AG09309 (cell line): ENCODE data around the gene TUBB4B.

Source experiments
- DNase-seq: peaks from one replicate; pipeline ENCODE4 v3.0.0-alpha.2; 2010; ENCODE audit warnings: low read depth
- H3K4me3 ChIP-seq: 2 replicates; pipeline ENCODE4 v1.5.1; 2011; ENCODE audit warnings: mild to moderate bottlenecking, low read depth, low read length, moderate library complexity; ENCODE audit not compliant: control insufficient read depth
- CTCF ChIP-seq: IDR thresholded peaks from 2 replicates; pipeline ENCODE4 v1.5.1; 2011; ENCODE audit warnings: mild to moderate bottlenecking, low read depth, low read length, inconsistent platforms; ENCODE audit not compliant: insufficient read depth, control insufficient read depth; ENCODE audit errors: missing control alignments

TUBB4B gene

DNA sequence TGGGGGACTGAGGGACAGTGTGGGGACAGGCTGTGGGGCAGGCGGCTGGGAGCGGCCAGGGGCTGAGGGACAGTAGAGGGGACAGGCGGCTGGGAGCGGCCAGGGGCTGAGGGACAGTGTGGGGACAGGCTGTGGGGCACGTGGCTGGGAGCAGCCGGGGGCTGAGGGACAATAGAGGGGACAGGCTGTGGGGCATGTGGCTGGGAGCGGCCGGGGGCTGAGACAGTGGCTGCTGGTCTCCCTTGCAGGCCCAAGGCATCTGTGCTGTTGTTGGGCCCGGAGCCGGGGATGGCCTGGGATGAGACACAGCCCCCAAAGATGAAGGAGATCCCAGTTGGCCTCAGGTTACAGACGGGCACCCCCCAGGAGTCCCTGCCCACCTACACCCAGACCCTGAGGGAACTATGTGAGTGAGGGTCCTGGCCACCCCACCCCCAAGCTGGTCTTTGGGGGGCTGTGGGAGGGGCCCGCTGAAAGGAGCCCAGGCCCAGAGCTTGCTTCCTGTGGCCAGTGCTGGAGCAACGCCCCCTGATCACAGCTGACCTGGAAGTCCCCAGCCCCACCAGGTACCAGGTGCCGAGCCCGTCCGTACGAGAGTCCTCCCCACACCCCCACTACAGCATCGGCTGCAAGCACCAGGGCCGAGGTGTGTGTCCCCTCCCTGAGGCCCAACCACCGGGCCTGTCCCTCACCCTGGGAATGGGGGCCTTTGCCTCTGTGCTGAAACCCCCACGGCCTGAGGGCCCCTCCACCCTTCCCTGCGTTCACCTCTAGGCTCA is 10.6 kb downstream of the TUBB4B start:
- TF ChIP-seq CTCF: no peak
- H3K4me3 ChIP-seq: no peak overlapping the region
- no peak for DNase-seq

DNA sequence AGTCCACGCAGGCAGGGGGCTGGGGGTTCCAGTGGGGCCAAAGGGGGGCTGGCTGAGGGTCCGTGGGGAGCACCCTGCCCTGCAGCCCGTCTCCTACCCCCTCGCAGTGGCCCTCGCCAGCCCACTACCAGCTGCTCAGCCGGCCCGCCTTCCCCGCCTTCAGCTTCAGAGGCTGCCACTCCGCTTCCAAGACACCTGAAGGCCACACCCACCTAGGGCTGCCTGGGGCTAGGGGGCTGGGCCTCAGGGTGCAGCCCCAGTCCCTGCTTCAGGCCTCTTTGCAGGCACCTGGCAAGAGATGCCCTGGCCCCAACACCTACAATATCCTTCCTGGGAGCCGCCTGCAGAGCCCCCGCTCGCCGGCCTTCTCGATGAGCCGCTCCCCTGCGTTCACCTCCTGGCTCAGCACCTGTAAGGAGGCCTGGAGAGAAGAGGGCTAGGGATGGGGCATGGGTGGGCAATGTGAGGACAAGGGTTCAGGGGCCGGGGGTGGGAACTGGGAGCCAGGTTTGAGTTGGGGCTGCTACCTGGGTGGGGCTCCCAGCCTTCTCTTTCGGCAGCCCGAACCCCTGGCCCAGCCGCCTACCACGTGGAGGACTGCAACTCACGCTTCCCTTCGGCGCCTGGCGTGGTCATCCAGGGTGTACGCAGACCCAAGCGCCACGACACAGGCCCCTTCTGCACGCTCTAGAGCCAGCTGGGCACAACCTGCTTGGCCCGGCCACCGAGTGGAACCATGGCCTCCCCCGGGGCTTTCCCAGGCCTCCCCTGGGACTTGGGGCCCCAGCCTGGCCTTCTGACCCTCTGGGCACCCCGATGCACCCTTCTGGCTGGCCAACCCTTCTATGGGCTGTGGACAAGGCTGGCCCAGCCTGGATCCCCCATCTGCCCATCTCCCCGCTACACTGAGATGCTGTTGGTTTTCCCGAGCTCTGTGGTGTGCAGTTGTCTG is 11.7 kb downstream of the TUBB4B start:
- H3K4me3 ChIP-seq: no peak overlapping the region
- no peak for TF ChIP-seq CTCF
- DNase-seq: no peak

- no peak for DNase-seq
- TF ChIP-seq CTCF: no peak
- H3K4me3 ChIP-seq: peak overlapping the region; percentile 78
These were observed 12.9 kb downstream of the TUBB4B start for GRCh38 chr9:137253717-137254623.

DNA sequence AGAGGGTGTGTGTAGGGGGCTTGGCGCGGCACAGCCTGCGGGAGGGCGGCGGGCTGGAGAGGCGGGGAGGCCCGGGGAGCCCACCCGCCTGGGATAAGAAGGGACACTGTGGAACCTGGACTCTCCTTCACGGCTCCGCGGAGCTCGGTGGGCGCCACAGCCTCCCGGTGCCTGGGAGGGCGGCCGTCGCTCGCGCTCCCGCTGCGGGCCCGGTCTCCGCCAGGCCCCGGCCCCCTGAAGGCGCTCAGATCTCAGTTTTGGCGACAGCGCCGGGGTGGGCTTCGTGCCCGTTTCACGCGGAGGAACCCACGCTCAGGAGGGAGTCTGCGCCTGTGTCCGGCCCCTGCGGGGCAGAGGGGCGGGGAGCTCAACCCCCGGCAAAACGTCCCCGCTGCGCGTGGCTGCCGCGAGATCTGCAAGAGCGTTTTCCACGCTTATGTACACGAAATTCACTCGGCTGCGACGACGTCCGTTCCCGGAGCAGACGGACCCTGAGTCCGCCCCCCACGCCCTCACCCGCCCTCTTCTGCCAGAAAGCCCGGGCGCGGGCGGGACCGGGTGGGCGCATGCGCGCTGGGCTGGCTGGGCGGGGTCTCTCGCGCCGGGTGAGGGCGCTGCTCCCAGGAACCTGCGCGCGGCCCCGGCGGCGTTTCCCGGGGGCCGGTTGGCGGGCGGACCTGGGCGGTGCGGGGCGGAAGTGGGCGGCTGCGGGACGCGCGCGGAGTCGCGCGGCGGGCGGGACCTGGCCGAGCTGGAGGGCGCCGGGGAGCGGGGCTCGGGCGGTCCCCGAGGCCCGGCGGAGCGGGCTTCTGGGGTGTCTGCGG is 13.7 kb downstream of the TUBB4B start, which contains the start of gene NELFB:
NELFB (plus strand) TSS at position 704 of the 824 bp plus-strand sequence.
- H3K4me3 ChIP-seq: peak within 1 kb of the TSS; percentile 95
- TF ChIP-seq CTCF: no peak
- DNase-seq: peak; percentile 41

DNA sequence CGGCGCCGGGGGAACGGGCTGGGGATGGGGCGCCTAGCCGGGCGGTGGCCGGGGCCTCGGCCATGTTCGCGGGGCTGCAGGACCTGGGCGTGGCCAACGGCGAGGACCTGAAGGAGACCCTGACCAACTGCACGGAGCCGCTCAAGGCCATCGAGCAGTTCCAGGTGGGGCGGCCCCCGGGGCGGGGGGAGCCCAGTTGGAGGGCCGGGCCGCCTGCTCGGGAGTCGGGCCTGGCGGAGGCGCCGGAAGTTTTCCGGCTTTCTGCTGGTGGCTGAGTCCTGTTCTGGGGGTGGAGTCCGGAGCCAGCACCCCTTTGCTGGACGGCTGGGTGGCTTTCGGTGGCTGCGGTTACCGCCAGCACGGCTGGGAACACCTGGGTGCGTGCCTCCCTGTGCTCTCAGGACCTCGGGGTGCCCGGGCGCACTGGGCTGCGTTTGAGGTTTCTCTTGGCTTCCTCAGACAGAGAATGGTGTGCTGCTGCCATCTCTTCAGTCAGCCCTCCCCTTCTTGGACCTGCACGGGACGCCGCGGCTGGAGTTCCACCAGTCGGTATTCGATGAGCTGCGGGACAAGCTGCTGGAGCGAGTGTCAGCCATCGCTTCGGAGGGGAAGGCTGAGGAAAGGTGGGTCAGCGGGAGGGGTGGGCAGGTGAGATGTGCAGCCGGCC is 14.5 kb downstream of the TUBB4B start:
- DNase-seq: no peak
- no peak for TF ChIP-seq CTCF
- peak overlapping the region; percentile 95 for H3K4me3 ChIP-seq
